ENCODE measurements around the gene AAMP. TPM values are rescaled to one million over a fixed set of nuclear protein-coding genes. Genes with fewer than 3 reads are reported as not detected.

Gene AAMP
- polyA plus RNA-seq, 10 donors: 70.4 to 105 (median 83.8) TPM

GRCh38 chr2:218226903-218227302 lies 43.0 kb downstream of the AAMP start:
- DNase-seq: no peak

DNA sequence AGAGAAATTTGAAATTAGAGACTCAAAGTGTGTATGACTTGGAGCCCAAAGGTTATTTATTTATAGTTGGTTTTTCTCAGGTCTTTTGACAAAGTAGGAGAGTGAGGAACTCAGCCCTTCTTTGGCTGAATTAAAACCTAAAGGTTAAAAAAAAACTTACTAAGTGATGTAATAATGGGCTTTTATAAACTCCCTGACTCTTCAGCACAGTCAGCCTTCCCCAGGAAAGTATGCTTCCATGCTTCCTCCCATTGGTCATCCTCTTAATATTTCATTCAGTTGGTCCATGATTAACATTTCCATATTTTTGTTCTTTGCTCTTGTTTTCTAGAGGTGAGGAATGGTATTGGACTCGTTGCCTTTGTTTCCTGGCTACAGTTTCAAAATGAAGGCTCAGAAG lies 45.8 kb downstream of the AAMP start:
- DNase-seq: no peak

- no peak for DNase-seq
Measured at GRCh38 chr2:218223046-218223445, 46.9 kb downstream of the AAMP start.

- DNase-seq: no peak
Measured at GRCh38 chr2:218221000-218221399, 48.9 kb downstream of the AAMP start.

GRCh38 chr2:218219934-218220333 lies 50.0 kb downstream of the AAMP start:
- DNase-seq: no peak

DNA sequence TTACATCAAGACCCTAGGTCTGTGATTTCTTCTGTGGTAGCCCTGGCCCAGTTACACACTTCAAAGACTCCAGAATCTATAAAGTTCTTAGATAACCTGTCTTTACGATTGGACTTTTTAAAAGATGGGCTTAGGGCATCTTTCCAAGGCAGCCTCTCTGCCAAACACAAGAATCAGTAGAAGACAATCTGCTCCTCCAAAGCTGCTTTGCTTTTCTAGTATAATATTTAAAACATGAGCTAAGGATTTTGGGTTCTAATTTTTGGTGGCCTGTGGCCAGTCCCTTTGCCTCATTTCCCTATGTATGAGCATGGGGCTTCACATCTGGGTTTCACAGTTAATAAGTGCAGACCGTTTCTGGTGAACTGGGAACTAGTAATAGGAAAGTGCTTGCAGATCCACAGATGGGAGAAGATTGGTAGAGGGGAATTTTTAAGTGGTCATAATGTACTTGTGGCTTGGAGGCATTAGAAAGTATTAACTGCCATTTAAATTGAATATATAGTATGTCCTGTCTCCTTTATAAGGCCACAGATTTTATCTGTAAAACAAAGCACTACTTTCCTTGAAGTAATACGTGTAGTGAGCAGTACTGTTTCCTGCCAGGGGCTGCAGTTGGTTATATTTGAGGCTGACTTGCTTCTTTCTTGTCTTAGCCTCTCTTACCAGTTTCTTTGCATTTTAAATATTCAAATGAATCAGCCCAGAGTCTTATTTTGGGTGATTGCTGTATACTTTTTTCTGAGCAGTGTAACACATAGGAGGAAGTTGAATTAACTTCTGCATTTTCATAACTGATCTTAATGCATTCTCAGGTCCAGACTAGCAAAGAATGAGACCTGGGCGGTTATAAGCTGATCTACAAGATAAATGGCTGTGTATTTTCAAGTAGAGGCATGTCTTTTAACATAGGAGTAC lies 51.4 kb downstream of the AAMP start:
- peak in 2 of 3 donors; percentile 10 to 36 for DNase-seq

- DNase-seq: peak in 2 of 3 donors; percentile 40 to 72
Measured at GRCh38 chr2:218217360-218218267, 52.3 kb downstream of the AAMP start.

GRCh38 chr2:218216674-218217359 lies 53.1 kb downstream of the AAMP start, which contains the start of gene ARPC2:
ARPC2 (plus strand) TSS chr2:218217189; CDS start chr2:218217471, 282 bp downstream.
- DNase-seq: peak; percentile 95 to 99 (median 99)

DNA sequence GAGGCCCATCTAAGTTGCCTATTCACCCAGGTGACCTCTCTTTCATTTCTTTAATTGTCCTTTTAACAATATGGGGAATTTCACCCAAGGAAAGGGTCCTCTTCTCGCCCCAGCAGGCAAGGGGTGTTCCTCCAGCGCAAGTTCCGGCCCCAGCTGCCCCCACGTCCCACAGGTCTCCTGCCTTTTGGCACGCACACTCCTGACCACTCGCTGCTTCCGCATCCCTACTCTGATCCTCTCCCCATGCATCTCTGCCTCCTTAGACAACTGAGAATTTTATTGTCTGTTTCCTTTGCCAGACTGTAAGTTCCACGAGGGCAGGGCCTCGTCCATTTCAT lies 53.6 kb downstream of the AAMP start:
- DNase-seq: no peak

Other genes with a start within 250 kb of the AAMP start
- under 1 TPM in 6 of 10 donors, not detected in 4; 0.07 to 0.32 (median 0.11) TPM for gene RUFY4, start 200.9 kb downstream of the AAMP start, polyA plus RNA-seq (ENCODE audit: insufficient read length in 10 of 10)
- gene CXCR2, start 144.1 kb downstream of the AAMP start, polyA plus RNA-seq (ENCODE audit: insufficient read length in 10 of 10): under 1 TPM in 9 of 10 donors, not detected in 1; 0.07 to 0.81 (median 0.31) TPM
- under 1 TPM in 5 of 10 donors, not detected in 5; 0.07 to 0.18 (median 0.09) TPM for gene CXCR1, start 103.2 kb downstream of the AAMP start, polyA plus RNA-seq (ENCODE audit: insufficient read length in 10 of 10)
- gene ARPC2, start 52.9 kb downstream of the AAMP start, polyA plus RNA-seq (ENCODE audit: insufficient read length in 10 of 10): 100 to 1,000 TPM; 208 to 261 (median 235) TPM
- 1 to 10 TPM; 1.4 to 3.2 (median 2.0) TPM for gene GPBAR1, start 9.1 kb downstream of the AAMP start, polyA plus RNA-seq (ENCODE audit: insufficient read length in 10 of 10)
- 10 to 100 TPM; 40.3 to 56.1 (median 44.9) TPM for gene PNKD, start 382 bp upstream of the AAMP start, polyA plus RNA-seq (ENCODE audit: insufficient read length in 10 of 10)
- 100 to 1,000 TPM in 3 of 10 donors, 10 to 100 TPM in 7; 71.2 to 109 (median 96.1) TPM for gene TMBIM1, start 22.4 kb upstream of the AAMP start, polyA plus RNA-seq (ENCODE audit: insufficient read length in 10 of 10)
- under 1 TPM in 2 of 10 donors, not detected in 8; 0.09 to 0.12 TPM for gene CATIP, start 86.7 kb upstream of the AAMP start, polyA plus RNA-seq (ENCODE audit: insufficient read length in 10 of 10)
- gene SLC11A1, start 112.1 kb upstream of the AAMP start, polyA plus RNA-seq (ENCODE audit: insufficient read length in 10 of 10): 1 to 10 TPM in 2 of 10 donors, under 1 TPM in 8; 0.29 to 1.6 (median 0.75) TPM
- gene CTDSP1, start 129.7 kb upstream of the AAMP start, polyA plus RNA-seq (ENCODE audit: insufficient read length in 10 of 10): 100 to 1,000 TPM in 2 of 10 donors, 10 to 100 TPM in 8; 77.9 to 102 (median 90.3) TPM
- under 1 TPM in 8 of 10 donors, not detected in 2; 0.04 to 0.39 (median 0.11) TPM for gene VIL1, start 149.0 kb upstream of the AAMP start, polyA plus RNA-seq (ENCODE audit: insufficient read length in 10 of 10)